HAP-1 (cell line): ENCODE results near the gene RFX1.

ENCODE experiments used
- DNase-seq, 2 experiments: peaks; one replicate each; pipeline ENCODE4 v3.0.0-alpha.2; 2016 to 2020; ENCODE audit warnings: low spot score in 2 of 2
- H3K27me3 ChIP-seq: fragments of 250-450 bp; sonication (Bioruptor Pico); 2 replicates; pipeline ENCODE4 v1.5.1; 2020; ENCODE audit warnings: low read depth, mild to moderate bottlenecking, moderate library complexity
- H3K36me3 ChIP-seq: fragments of 250-450 bp; sonication (Bioruptor Pico); replicated peaks from 2 replicates; pipeline ENCODE4 v1.5.1; 2020; ENCODE audit warnings: mild to moderate bottlenecking
- H3K4me1 ChIP-seq: fragments of 250-450 bp; sonication (Bioruptor Pico); 2 replicates; pipeline ENCODE4 v1.5.1; 2020; ENCODE audit warnings: mild to moderate bottlenecking
- H3K4me3 ChIP-seq: fragments of 250-450 bp; sonication (Bioruptor Pico); 2 replicates; pipeline ENCODE4 v1.5.1; 2020; ENCODE audit warnings: mild to moderate bottlenecking, moderate library complexity
- H3K9me3 ChIP-seq: fragments of 250-450 bp; sonication (Bioruptor Pico); 2 replicates; pipeline ENCODE4 v1.5.1; 2020; ENCODE audit warnings: mild to moderate bottlenecking, moderate library complexity
- in situ Hi-C: fragments of 300-500 bp; cut with MboI; formaldehyde crosslinking; loops from 3 replicates; pipeline ENCODE4 v1.14.3; 2020; ENCODE audit warnings: low sequenced_read_pairs, inconsistent platforms, mixed read lengths

Gene RFX1

DNA sequence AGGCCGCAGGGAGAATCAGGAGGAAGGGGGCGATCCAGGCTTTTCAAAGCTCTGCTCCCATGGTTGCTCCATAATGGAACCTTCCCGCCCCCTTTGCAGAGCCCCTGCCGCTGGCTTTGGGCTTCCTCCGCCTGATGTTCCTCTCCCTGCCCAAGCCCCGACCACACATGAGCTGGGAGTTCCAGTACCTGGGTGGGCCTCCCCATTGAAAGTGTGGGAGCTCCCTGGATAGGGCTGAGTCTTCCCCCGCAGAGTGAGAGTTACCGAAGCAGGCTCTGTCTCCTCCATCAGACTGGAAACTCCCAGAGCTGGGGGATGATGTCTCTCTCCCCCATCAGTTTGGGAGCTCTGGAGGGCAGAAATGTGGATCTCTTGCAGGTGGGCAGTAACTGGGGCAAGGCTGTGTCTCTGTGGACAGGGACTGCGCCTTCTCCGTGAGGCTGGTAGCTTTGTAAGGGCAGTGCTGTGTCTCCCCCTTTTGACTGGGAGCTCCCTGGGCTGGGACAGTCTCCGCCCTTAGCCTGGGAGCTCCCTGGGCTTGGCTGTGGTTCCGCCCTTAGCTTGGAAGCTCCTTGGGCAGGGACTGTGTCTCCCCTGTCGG, 53.1 kb downstream of the RFX1 start:
- peak overlapping the region; percentile 84 for H3K4me3 ChIP-seq
- H3K9me3 ChIP-seq = no peaks in the 10 kb centered on the region
- no peaks in the 10 kb centered on the region for H3K27me3 ChIP-seq
- peaks cover 28% of the 10 kb centered on the region for H3K36me3 ChIP-seq
- H3K4me1 ChIP-seq = peaks cover 5% of the 10 kb centered on the region
- in situ Hi-C loops = no loop called here
- peak in 1 of 2 experiments; percentile 51 for DNase-seq

DNA sequence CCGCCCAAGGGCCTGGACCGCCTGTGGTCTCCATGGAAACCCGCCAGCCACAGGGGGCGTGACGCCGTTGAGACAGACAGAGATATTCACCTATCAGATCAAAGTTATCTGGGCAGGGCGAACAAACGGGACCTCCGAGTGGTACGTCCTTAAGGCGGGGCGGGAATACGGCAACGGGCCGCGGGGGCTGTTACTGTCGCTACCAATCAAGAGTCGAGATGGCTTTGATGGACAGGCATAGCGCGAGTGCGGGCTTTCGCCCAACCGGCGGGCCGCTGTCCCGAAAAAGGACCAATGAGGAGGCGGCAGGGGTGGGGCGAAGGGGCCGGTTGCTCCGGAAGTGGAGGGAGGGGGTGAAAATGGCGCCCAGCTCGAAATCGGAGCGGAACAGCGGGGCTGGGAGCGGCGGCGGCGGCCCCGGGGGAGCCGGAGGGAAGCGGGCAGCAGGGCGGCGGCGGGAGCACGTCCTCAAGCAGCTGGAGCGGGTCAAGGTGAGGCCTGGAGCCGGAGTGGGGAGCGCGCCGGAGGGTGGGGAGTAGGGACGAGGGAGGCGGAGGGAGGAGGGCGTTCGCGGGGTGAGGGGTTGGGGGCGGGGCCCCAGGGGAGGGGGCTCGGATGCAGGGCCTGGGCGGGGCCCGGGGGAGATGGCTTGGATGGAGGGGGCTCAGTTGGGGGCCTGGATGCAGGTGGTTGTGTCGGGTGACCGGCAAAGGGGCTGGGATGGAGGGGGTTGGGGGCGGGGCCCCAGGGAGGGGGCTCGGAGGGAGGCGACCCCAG, 53.8 kb downstream of the RFX1 start, which contains the start of gene DCAF15:
TSS of gene DCAF15 (plus strand) at position 356 of the 777 bp plus-strand sequence. CDS start at position 360, 4 bp downstream.
- in situ Hi-C loops = no loop called here
- peak within 1 kb of the TSS; percentile 84 for H3K4me3 ChIP-seq
- DNase-seq = peak; percentile 99 to 100

DNA sequence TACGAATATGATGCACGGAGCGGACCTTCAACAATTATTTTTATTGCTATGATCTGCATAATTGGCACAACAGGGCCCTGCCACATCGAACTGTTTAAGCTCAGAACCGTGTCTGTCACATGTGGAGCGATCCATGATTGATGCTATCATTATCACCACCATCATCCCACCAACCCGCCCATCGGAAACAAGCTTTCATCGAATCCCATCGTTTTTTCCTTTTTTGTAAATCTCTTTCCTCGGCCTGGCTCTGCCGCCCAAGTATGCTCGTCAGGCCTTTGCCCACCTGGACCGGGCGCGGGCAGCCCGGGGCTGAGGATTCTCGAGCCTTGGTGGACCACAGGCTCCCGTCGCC, 54.3 kb downstream of the RFX1 start:
- in situ Hi-C loops = no loop called here
- Histone ChIP-seq H3K9me3 (no peaks in the 10 kb centered on the region), H3K4me3 (peak overlapping the region; percentile 84), H3K36me3 (peaks cover 23% of the 10 kb centered on the region), H3K4me1 (peaks cover 5% of the 10 kb centered on the region), H3K27me3 (no peaks in the 10 kb centered on the region)
- peak in 1 of 2 experiments; percentile 11 for DNase-seq

More for the DNA sequence above, 53.8 kb downstream of the RFX1 start, which contains the start of gene DCAF15:
- H3K4me1 ChIP-seq = peaks cover 5% of the 10 kb centered on the region
- no peaks in the 10 kb centered on the region for H3K9me3 ChIP-seq
- H3K27me3 ChIP-seq = no peaks in the 10 kb centered on the region
- peaks cover 28% of the 10 kb centered on the region for H3K36me3 ChIP-seq

DNA sequence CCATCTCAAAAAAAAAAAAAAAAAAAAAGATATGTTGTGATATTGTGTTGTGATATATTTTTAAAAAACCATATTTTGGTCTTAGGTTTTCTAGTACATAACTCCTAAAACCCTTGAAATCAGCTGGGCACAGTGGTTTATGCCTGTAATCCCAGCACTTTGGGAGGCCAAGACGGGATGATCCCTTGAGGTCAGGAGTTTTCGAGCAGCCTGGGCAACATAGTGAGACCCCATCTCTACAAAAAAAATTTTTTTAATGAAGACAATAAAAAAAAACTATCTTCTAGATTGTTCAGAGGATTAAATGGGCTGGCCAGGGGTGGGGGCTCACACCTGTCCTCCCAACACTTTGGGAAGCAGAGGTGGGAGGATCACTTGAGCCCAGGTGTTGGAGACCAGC, 55.1 kb downstream of the RFX1 start:
- Histone ChIP-seq H3K27me3 (no peaks in the 10 kb centered on the region), H3K4me3 (no peak overlapping the region), H3K4me1 (peaks cover 5% of the 10 kb centered on the region), H3K9me3 (no peaks in the 10 kb centered on the region), H3K36me3 (peaks cover 16% of the 10 kb centered on the region)
- no peak for DNase-seq
- in situ Hi-C loops = no loop called here

DNA sequence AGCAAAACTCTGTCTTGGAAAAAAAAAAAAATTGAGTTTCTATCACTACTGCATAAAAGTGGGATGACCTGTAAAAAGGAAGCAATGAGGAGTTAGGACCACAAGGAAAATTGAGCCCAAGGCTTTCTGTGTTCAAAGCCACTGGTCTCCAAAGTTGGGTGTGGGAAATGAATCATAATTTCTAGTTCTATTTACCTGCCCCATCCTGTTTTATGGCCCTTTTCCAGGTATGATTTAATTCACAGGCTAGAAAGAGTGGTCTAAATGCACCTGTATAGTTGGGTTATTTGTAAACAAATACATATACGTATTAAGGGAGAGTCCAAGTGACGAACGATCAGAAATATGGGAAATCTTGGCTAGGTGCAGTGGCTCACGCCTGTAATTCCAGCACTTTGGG, 59.7 kb downstream of the RFX1 start:
- H3K36me3 ChIP-seq = no peaks in the 10 kb centered on the region
- no peak for DNase-seq
- in situ Hi-C loops = no loop called here
- H3K4me3 ChIP-seq = no peak overlapping the region
- H3K27me3 ChIP-seq = no peaks in the 10 kb centered on the region
- no peaks in the 10 kb centered on the region for H3K9me3 ChIP-seq
- no peaks in the 10 kb centered on the region for H3K4me1 ChIP-seq

DNA sequence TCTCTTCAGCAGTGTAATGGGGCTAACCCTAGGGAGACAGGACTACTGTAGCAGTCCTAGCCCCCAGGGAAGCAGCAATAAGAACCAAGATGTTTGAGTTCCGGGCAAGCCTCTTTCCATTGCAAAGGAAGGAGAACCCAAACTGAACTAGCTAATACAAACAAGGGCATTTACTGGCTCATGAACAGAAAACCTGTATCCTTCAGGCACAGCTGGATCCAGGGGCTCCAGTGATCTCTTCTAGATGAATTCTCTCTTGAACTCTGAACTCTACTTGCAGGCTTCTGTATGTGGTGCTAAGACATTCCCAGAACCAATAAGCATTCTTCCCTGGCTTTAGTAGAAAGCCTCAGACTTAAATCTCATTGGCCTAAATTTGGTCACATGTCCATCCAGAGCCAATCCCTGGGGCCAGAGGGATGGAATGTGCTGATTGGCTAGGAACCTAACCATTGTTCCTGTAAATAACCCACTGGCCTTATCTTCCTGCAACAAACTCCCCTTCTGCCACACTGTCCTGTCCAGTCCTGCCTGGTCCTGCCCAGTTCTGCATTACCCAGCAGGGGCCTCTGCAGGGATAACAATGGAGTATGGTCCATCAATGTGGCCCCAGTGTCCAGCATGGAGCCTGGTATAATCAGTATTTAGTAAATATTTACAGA, 64.0 kb downstream of the RFX1 start:
- Histone ChIP-seq H3K36me3 (no peaks in the 10 kb centered on the region), H3K4me1 (no peaks in the 10 kb centered on the region), H3K4me3 (no peak overlapping the region), H3K9me3 (no peaks in the 10 kb centered on the region), H3K27me3 (no peaks in the 10 kb centered on the region)
- in situ Hi-C loops = no loop called here
- no peak for DNase-seq

DNA sequence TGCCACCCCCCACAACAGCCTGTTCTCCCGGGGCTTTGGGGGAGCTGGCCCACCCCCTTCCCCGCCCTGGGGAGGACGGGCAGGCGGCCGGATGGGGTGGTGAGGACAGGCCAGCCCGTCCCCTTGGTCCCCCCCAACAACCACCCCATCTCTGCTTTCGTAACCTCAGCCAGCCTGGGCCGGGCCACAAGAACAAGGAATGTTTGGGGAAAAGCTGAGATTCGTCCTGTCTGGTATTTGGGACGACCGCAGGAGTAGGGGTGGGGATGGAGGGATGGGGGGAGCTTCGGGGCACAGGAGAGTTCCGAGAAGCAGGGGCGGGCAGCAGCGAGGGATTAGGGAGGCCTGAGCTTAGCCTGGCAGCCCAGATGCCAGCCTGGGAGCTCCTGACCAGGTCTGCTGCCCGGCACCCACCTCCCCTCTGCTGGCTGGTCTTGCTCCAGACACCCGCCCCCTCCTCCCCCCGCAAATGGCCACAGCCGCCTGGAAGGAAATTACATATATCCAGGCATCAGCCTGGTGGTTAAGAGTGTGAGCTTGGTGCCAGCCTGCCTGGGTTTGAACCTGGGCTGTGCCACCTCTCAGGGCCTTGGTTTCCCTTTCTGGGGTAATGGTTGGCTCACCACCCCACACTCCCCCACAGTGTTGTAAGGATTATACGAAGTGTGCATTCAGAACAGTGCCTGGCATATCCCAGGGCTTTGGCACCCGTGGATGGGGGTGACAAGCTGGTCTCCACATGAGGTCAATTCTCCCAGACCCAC, 67.6 kb downstream of the RFX1 start, which contains the start of gene PODNL1:
TSS of gene PODNL1 (minus strand) at position 117 of the 764 bp plus-strand sequence. CDS start 236 bp downstream, outside the sequence.
- H3K4me1 ChIP-seq = no peaks in the 10 kb centered on the region
- no peaks in the 10 kb centered on the region for H3K9me3 ChIP-seq
- in situ Hi-C loops = no loop called here
- no peaks in the 10 kb centered on the region for H3K36me3 ChIP-seq
- no peak for DNase-seq
- H3K27me3 ChIP-seq = no peaks in the 10 kb centered on the region
- H3K4me3 ChIP-seq = no peak within 1 kb of the TSS

DNA sequence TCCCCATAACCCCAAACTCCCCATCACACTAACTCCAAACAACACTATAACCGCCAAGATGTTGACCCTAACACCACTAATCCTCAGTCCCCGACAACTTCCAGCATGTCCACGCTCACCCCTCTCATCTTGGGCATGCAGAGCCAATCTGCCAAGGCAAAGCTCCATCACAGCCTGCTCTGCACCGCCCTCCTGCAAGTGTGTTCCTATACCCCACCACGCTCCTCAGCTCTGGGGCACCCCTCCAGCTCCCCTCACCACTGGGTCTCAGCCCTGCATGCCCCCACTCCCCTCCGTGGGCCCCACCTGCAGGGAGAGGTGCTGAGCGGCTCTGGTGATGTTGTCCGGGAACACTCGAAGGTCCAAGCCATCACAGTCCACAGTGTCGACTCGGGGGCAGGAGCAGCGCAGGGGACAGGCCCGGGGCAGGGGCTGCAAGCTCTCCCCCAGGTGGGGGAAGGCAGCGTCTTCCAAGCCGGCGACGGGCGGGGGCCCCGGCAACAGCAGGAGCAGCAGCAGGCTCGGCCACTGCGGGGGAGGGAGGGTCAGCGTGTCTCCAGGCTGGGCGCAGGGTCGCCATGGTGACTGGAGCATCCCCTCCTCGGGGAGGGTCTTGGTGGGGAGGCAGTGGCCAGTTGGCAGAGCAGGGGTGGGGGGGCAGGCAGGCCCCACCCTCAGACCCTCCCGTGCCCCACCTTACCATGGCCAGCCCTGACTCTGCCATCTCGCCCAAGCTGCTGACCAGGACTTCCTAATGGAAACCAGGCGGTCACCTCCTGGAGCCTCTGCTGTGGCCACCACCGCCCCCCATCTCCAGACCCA, 68.4 kb downstream of the RFX1 start:
- H3K36me3 ChIP-seq = no peaks in the 10 kb centered on the region
- no peaks in the 10 kb centered on the region for H3K4me1 ChIP-seq
- H3K9me3 ChIP-seq = no peaks in the 10 kb centered on the region
- in situ Hi-C loops = no loop called here
- H3K27me3 ChIP-seq = no peaks in the 10 kb centered on the region
- DNase-seq = no peak
- H3K4me3 ChIP-seq = no peak overlapping the region

DNA sequence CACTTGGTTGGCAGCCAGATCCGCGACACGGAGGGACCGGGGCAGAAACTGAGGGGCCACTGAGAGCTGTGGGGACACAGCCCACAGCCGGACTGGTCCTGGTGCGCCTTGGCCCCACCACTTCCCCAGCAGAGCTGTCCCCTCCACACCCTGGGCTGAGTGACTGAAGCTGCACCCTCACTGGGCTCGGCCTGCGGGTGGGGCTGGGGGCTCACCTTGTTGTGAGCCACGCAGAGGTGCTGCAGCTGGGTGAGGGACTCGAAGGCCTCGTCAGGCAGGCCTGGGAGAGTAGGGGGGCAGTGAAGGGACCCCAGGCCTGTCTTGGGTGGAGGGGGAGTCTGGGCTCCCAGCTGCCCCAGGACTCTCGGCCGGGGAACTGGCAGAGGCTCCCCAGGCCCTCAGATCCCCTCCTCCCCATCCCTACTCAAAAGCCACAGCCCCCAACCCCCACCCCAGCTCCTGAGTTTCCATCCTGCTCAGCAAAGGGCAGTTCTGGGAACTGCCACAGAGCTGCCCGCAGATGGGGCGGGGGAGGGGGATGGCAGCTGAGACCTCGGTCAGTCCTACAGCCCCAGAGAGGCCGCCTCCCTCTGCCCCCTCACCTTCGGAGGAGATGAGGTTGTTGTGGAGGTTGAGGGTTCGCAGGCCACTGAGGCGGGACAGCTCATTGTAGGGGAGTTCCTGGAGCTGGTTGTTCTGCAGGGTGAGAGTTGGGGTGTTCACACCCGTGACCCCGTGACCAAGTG, 70.2 kb downstream of the RFX1 start:
- H3K4me1 ChIP-seq = no peaks in the 10 kb centered on the region
- in situ Hi-C loops = no loop called here
- H3K4me3 ChIP-seq = no peak overlapping the region
- DNase-seq = peak in 1 of 2 experiments; percentile 44
- no peaks in the 10 kb centered on the region for H3K9me3 ChIP-seq
- no peaks in the 10 kb centered on the region for H3K27me3 ChIP-seq
- H3K36me3 ChIP-seq = no peaks in the 10 kb centered on the region; the same call in 1 of the 2 replicates

DNA sequence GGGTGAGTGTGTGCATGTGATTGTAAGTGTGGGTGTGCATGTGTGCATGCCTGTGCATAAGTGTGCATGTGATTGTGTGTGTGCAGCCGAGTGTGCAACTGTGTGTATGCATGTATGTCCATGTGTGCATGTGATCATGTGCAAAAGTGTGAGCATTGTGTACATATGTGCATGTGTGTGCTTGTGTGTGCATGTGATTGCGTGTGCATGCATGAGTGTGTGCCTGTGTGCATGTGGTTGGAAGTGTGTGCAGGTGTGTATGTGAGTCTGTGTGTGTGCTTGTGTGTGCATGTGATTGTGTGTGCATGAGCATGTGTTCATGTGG, 71.4 kb downstream of the RFX1 start:
- no peaks in the 10 kb centered on the region; the same call in 1 of the 2 replicates for H3K36me3 ChIP-seq
- H3K9me3 ChIP-seq = no peaks in the 10 kb centered on the region
- H3K4me1 ChIP-seq = no peaks in the 10 kb centered on the region
- H3K4me3 ChIP-seq = no peak overlapping the region
- no peak for DNase-seq
- no peaks in the 10 kb centered on the region for H3K27me3 ChIP-seq
- in situ Hi-C loops = no loop called here

DNA sequence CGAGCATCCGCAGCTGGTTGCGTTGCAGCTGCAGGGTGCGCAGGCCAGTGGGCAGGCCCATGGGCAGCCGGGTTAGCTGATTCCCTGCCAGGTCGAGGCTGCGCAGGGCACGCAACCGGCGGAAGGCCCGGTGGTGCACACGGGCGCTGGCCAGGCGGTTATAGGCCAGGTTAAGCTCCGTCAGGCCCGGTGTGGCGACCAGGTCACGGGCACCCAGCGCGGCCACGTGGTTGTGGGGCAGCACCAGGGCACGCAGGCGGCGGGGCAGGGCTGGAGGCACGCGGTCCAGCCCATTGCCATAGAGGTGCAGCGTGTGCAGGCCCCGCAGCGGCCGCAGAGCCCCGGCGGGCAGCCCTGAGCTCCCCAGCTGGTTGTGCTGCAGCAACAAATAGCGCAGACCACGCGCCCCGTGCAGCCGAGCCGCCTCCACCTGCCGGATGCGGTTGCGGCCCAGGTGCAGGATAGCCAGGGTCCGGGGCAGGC, 73.2 kb downstream of the RFX1 start:
- Histone ChIP-seq H3K4me3 (no peak overlapping the region), H3K36me3 (peaks cover 3% of the 10 kb centered on the region; the same call in 1 of the 2 replicates), H3K27me3 (no peaks in the 10 kb centered on the region), H3K4me1 (no peaks in the 10 kb centered on the region), H3K9me3 (no peaks in the 10 kb centered on the region)
- in situ Hi-C loops = no loop called here
- DNase-seq = no peak

DNA sequence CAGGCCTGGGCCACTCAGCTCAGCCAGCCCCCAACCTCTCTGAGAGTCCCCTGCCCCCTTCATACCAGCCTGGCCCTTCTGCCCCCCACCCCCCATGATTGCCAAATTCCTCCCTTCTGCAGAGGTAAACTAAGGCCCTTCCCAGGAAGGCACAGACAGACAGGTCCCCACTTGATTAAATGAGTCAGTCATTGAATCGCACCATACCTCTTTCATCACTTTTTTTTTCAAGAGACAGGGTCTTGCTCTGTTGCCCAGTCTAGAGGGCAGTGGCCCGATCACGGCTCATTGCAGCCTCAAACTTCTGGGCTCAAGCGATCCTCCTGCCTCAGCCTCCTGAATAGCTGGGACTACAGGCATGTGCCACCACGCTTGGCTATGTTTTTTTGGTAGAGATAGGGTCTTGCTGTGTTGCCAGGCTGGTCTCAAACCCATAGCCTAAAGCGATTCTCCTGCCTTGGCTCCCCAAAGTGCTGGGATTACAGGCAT, 73.9 kb downstream of the RFX1 start:
- in situ Hi-C loops = no loop called here
- H3K9me3 ChIP-seq = no peaks in the 10 kb centered on the region
- no peak overlapping the region for H3K4me3 ChIP-seq
- DNase-seq = no peak
- H3K36me3 ChIP-seq = peaks cover 6% of the 10 kb centered on the region; the same call in 1 of the 2 replicates
- no peaks in the 10 kb centered on the region for H3K4me1 ChIP-seq
- H3K27me3 ChIP-seq = no peaks in the 10 kb centered on the region
